ENCODE results near the gene COA6. TPM values are rescaled to one million over a fixed set of nuclear protein-coding genes. Genes with fewer than 3 reads are reported as not detected.
"Not testable (repeated sequence)": the region's sequence is repeated elsewhere in the genome, so short reads cannot be mapped to it uniquely, and the experiment has no call there.

The COA6 gene
- total and polyA plus RNA-seq, 10 donors, result 6.9 to 57.4 (median 18.5) TPM

- intact Hi-C loops (cut with DNase I; ENCODE audit: low total_unique reads), result no loop called here
- no peak for TF ChIP-seq POLR2A (IDR thresholded peaks at IDR 0.05)
- no peak for TF ChIP-seq POLR2AphosphoS5 (IDR thresholded peaks at IDR 0.05)
- no peak for TF ChIP-seq CTCF (IDR thresholded peaks at IDR 0.05 in 8 of 11, conservative IDR thresholded peaks at IDR 0.05 in 3 of 11)
- no peak for DNase-seq
- H3K27me3 ChIP-seq (replicated peaks in 1 of 7), result peaks cover 0 to 5% (median 0%) of the 10 kb centered on the region in 7 donors
- H3K9me3 ChIP-seq, result no peaks in the 10 kb centered on the region
- H3K4me1 ChIP-seq, result no peaks in the 10 kb centered on the region
- no peak overlapping the region for H3K4me3 ChIP-seq
- no peaks in the 10 kb centered on the region for H3K36me3 ChIP-seq
- H3K27ac ChIP-seq, result no peak overlapping the region
- WGBS, 5 donors, result 46 to 74% (median 69%) methylated on average over 4 of the region's 4 CpGs
These were observed 24.3 kb upstream of the COA6 start for GRCh38 chr1:234348964-234349363.

- peak overlapping the region in 1 of 8 donors; percentile 34 for H3K4me3 ChIP-seq
- peak overlapping the region in 1 of 8 donors; percentile 66 for H3K27ac ChIP-seq
- no peak for DNase-seq
- H3K36me3 ChIP-seq, result no peaks in the 10 kb centered on the region
- peaks cover 0 to 4% (median 0%) of the 10 kb centered on the region in 7 donors for H3K27me3 ChIP-seq (replicated peaks in 1 of 7)
- WGBS, 5 donors, result 67 to 83% (median 74%) methylated on average over 3 of the region's 3 CpGs
- no peaks in the 10 kb centered on the region for H3K9me3 ChIP-seq
- TF ChIP-seq POLR2AphosphoS5 (IDR thresholded peaks at IDR 0.05) (no peak), CTCF (IDR thresholded peaks at IDR 0.05 in 8 of 11, conservative IDR thresholded peaks at IDR 0.05 in 3 of 11) (no peak), POLR2A (IDR thresholded peaks at IDR 0.05) (no peak)
- H3K4me1 ChIP-seq, result peaks cover 0 to 6% (median 0%) of the 10 kb centered on the region in 6 donors
- intact Hi-C loops (cut with DNase I; ENCODE audit: low total_unique reads), result no loop called here
These were observed 17.3 kb upstream of the COA6 start for GRCh38 chr1:234355782-234356510.

DNA sequence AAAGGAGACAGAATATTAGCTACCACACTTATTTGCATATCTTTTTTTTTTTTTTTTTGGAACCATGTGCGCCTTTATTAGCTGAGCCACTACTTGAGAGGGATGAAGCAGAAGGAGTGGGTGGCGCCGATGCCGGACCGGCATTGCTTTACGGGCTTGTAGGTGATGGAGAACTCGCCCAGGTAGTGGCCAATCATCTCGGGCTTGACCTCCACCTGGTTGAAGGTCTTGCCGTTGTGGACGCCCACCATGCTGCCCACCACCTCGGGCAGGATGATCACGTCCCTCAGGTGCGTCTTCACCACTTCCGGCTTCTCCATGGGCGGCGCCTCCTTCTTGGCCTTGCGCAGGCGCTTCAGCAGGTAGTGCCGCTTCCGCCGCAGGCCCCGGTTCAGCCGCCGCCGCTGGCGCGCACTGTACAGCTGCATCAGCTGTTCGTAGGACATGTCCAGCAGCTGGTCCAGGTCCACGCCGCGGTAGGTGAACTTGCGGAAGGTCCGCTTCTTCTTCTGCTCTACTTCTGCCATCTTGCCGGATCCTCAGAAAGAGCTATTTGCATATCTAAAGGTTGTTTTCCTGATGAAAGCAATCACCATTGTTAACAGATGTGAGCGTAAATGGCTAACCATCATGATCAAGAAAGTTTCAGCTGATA, 16.5 kb upstream of the COA6 start:
- H3K4me1 ChIP-seq; H3K9me3 ChIP-seq; H3K36me3 ChIP-seq; intact Hi-C loops (cut with DNase I; ENCODE audit: low total_unique reads); H3K27me3 ChIP-seq (replicated peaks in 1 of 7): not testable (repeated sequence)
- peak overlapping the region in 6 of 8 donors; percentile 24 to 53 (median 35) for H3K4me3 ChIP-seq
- peak overlapping the region in 3 of 8 donors; percentile 35 to 66 (median 66) for H3K27ac ChIP-seq
- peak in 2 of 3 donors; percentile 75 to 80 for TF ChIP-seq POLR2AphosphoS5 (IDR thresholded peaks at IDR 0.05)
- WGBS, 5 donors, result 58 to 79% (median 69%) methylated on average over 34 to 35 of the region's 35 CpGs
- DNase-seq, result peak; percentile 87

- Histone ChIP-seq H3K4me1 (peaks cover 0 to 6% (median 0%) of the 10 kb centered on the region in 6 donors), H3K27me3 (replicated peaks in 1 of 7) (peaks cover 0 to 2% (median 0%) of the 10 kb centered on the region in 7 donors), H3K9me3 (no peaks in the 10 kb centered on the region), H3K4me3 (no peak overlapping the region), H3K36me3 (no peaks in the 10 kb centered on the region), H3K27ac (no peak overlapping the region)
- TF ChIP-seq POLR2AphosphoS5 (IDR thresholded peaks at IDR 0.05) (no peak), POLR2A (IDR thresholded peaks at IDR 0.05) (no peak), CTCF (IDR thresholded peaks at IDR 0.05 in 8 of 11, conservative IDR thresholded peaks at IDR 0.05 in 3 of 11) (no peak)
- DNase-seq, result no peak
- intact Hi-C loops (cut with DNase I; ENCODE audit: low total_unique reads), result no loop called here
These were observed 15.4 kb upstream of the COA6 start for GRCh38 chr1:234357831-234358230.
